H9 (cell line): ENCODE measurements around the gene RTN1. TPM values are rescaled to one million over a fixed set of nuclear protein-coding genes. Genes with fewer than 3 reads are reported as not detected.

Source experiments
- DNase-seq: peaks from one replicate; pipeline ENCODE4 v3.0.0-alpha.2; 2017
- H2AFZ ChIP-seq: one replicate; pipeline ENCODE4 v1.6.1; 2013; ENCODE audit warnings: mild to moderate bottlenecking, low read length, control low read depth, moderate library complexity
- H2AK5ac ChIP-seq: 2 replicates; pipeline ENCODE4 v1.6.1; 2013; ENCODE audit warnings: low read length, control low read depth, mixed read lengths; ENCODE audit not compliant: insufficient read length
- H2BK120ac ChIP-seq: one replicate; pipeline ENCODE4 v1.6.1; 2013; ENCODE audit warnings: low read depth, mild to moderate bottlenecking, low read length, control low read depth, inconsistent platforms; ENCODE audit not compliant: poor library complexity, severe bottlenecking
- H2BK12ac ChIP-seq: 2 replicates; pipeline ENCODE4 v1.6.1; 2013; ENCODE audit warnings: low read length, control low read depth, mixed read lengths, low read depth; ENCODE audit not compliant: insufficient read length
- H2BK15ac ChIP-seq: 2 replicates; pipeline ENCODE4 v1.6.1; 2013; ENCODE audit warnings: low read depth, low read length, control low read depth
- H2BK20ac ChIP-seq: one replicate; pipeline ENCODE4 v1.6.1; 2013; ENCODE audit warnings: low read depth, mild to moderate bottlenecking, low read length, control low read depth, inconsistent platforms; ENCODE audit not compliant: poor library complexity, severe bottlenecking
- H2BK5ac ChIP-seq: 2 replicates; pipeline ENCODE4 v1.6.1; 2013; ENCODE audit warnings: low read length, control low read depth, mixed read lengths; ENCODE audit not compliant: insufficient read length
- H3K14ac ChIP-seq: 2 replicates; pipeline ENCODE4 v1.6.1; 2013; ENCODE audit warnings: low read length, control low read depth; ENCODE audit not compliant: insufficient read depth
- H3K18ac ChIP-seq: 2 replicates; pipeline ENCODE4 v1.6.1; 2013; ENCODE audit warnings: low read depth, mild to moderate bottlenecking, mixed read lengths, low read length, control low read depth; ENCODE audit not compliant: insufficient read length
- H3K23ac ChIP-seq: 2 replicates; pipeline ENCODE4 v1.6.1; 2013; ENCODE audit warnings: low read length, control low read depth, mixed read lengths, low read depth; ENCODE audit not compliant: insufficient read length
- H3K23me2 ChIP-seq: 2 replicates; pipeline ENCODE4 v1.6.1; 2013; ENCODE audit warnings: low read depth, mild to moderate bottlenecking, mixed read lengths, low read length, control low read depth; ENCODE audit not compliant: insufficient read length, poor library complexity, severe bottlenecking
- H3K27ac ChIP-seq: 2 replicates; pipeline ENCODE4 v1.5.1; 2013; ENCODE audit warnings: low read length, control low read depth, mixed read lengths, low read depth; ENCODE audit not compliant: insufficient read length
- H3K27me3 ChIP-seq: 2 replicates; pipeline ENCODE4 v1.6.1; 2013; ENCODE audit warnings: low read length, control low read depth, inconsistent platforms; ENCODE audit not compliant: insufficient read depth
- H3K4ac ChIP-seq: 2 replicates; pipeline ENCODE4 v1.6.1; 2013; ENCODE audit warnings: low read depth, mild to moderate bottlenecking, control low read depth, inconsistent platforms, low read length, moderate library complexity
- H3K4me1 ChIP-seq: 2 replicates; pipeline ENCODE4 v1.6.1; 2013; ENCODE audit warnings: low read length, control low read depth, inconsistent platforms; ENCODE audit not compliant: insufficient read depth
- H3K4me2 ChIP-seq: 2 replicates; pipeline ENCODE4 v1.6.1; 2013; ENCODE audit warnings: low read length, control low read depth, mixed read lengths; ENCODE audit not compliant: insufficient read length, insufficient read depth
- H3K56ac ChIP-seq: 2 replicates; pipeline ENCODE4 v1.6.1; 2013; ENCODE audit warnings: low read depth, mild to moderate bottlenecking, mixed read lengths, low read length, control low read depth; ENCODE audit not compliant: insufficient read length
- H3K79me1 ChIP-seq: 2 replicates; pipeline ENCODE4 v1.6.1; 2013; ENCODE audit warnings: low read depth, mild to moderate bottlenecking, moderate library complexity, low read length, control low read depth, inconsistent platforms; ENCODE audit not compliant: insufficient read depth, poor library complexity, severe bottlenecking
- H3K79me2 ChIP-seq: 2 replicates; pipeline ENCODE4 v1.6.1; 2013; ENCODE audit warnings: low read length, control low read depth, inconsistent platforms; ENCODE audit not compliant: insufficient read depth
- H3K9ac ChIP-seq: 2 replicates; pipeline ENCODE4 v1.6.1; 2013; ENCODE audit warnings: low read length, control low read depth, mixed read lengths; ENCODE audit not compliant: insufficient read length; ENCODE audit errors: extremely low read depth
- H3K9me3 ChIP-seq: one replicate; pipeline ENCODE4 v1.6.1; 2013; ENCODE audit warnings: low read depth, low read length, inconsistent platforms; ENCODE audit not compliant: control insufficient read depth
- H3T11ph ChIP-seq: one replicate; pipeline ENCODE4 v1.6.1; 2013; ENCODE audit warnings: mild to moderate bottlenecking, low read length, control low read depth, inconsistent platforms
- H4K20me1 ChIP-seq: one replicate; pipeline ENCODE4 v1.6.1; 2013; ENCODE audit not compliant: control insufficient read depth, insufficient read length, insufficient read depth
- H4K5ac ChIP-seq: 2 replicates; pipeline ENCODE4 v1.6.1; 2013; ENCODE audit warnings: low read depth, mild to moderate bottlenecking, mixed read lengths, low read length, control low read depth; ENCODE audit not compliant: insufficient read length
- H4K8ac ChIP-seq: replicated peaks from 2 replicates; pipeline ENCODE4 v1.6.1; 2013; ENCODE audit warnings: low read length, control low read depth, mixed read lengths, low read depth; ENCODE audit not compliant: insufficient read length
- H4K91ac ChIP-seq: 2 replicates; pipeline ENCODE4 v1.6.1; 2013; ENCODE audit warnings: low read depth, mild to moderate bottlenecking, moderate library complexity, mixed read lengths, low read length, control low read depth; ENCODE audit not compliant: insufficient read length
- H3K27ac Mint-ChIP-seq, 3 experiments: 2 replicates in 2 of 3; 3 replicates in 1 of 3; pipeline ENCODE4 v1.8.0; 2020 to 2021; ENCODE audit warnings: mixed read lengths in 3 of 3, mild to moderate bottlenecking in 1 of 3, moderate library complexity in 1 of 3
- H3K27me3 Mint-ChIP-seq: 2 replicates; pipeline ENCODE4 v1.8.0; 2021; ENCODE audit warnings: low read depth, mild to moderate bottlenecking, moderate library complexity, mixed read lengths
- H3K36me3 Mint-ChIP-seq, 3 experiments: 2 replicates in 2 of 3; 3 replicates in 1 of 3; pipeline ENCODE4 v1.8.0; 2020 to 2021; ENCODE audit warnings: low read depth in 3 of 3, mixed read lengths in 3 of 3; ENCODE audit not compliant: insufficient read depth in 1 of 3
- H3K4me1 Mint-ChIP-seq, 2 experiments: 2 replicates each; pipeline ENCODE4 v1.8.0; 2020; ENCODE audit warnings: mixed read lengths in 2 of 2
- H3K4me3 Mint-ChIP-seq, 2 experiments: 2 replicates in 1 of 2; 3 replicates in 1 of 2; pipeline ENCODE4 v1.8.0; 2020 to 2021; ENCODE audit warnings: mild to moderate bottlenecking in 2 of 2, mixed read lengths in 2 of 2, moderate library complexity in 1 of 2
- H3K9me3 Mint-ChIP-seq, 2 experiments: 2 replicates in 1 of 2; 3 replicates in 1 of 2; pipeline ENCODE4 v1.8.0; 2020; ENCODE audit warnings: mild to moderate bottlenecking in 2 of 2, mixed read lengths in 2 of 2, moderate library complexity in 1 of 2
- CTCF ChIP-seq: fragments of 200-600 bp; sonication (generic); conservative IDR thresholded peaks from 3 replicates; pipeline ENCODE4 v1.8.0; 2021; ENCODE audit warnings: antibody characterized with exemption, mild to moderate bottlenecking
- WGBS: extraction: QIAGEN DNeasy Blood & Tissue Kit; methylation state at CpG from one replicate; pipeline ENCODE4 v1.1.7; 2013; ENCODE audit warnings: missing lambda C conversion rate, low lambda C conversion rate, mixed read lengths; ENCODE audit not compliant: insufficient read length; ENCODE audit errors: extremely low coverage; 5-methylcytosine and 5-hydroxymethylcytosine counted together
- total RNA-seq: library from RNA; stranded (reverse); gene quantifications from 2 replicates; pipeline ENCODE4 v1.2.1, GENCODE V29; 2021

RTN1 gene
- total RNA-seq, 1 experiment from 2014 or later = 1.8 TPM

GRCh38 chr14:59707778-59708561 is 162.6 kb downstream of the RTN1 start:
- H3K4me3 Mint-ChIP-seq = no peak overlapping the region
- Histone ChIP-seq H2BK20ac (no peak overlapping the region), H3K18ac (no peak overlapping the region), H3K4me1 (no peaks in the 10 kb centered on the region), H2BK120ac (no peak overlapping the region), H4K5ac (no peak overlapping the region), H3K23me2 (no peaks in the 10 kb centered on the region), H4K20me1 (no peaks in the 10 kb centered on the region), H3K79me2 (no peaks in the 10 kb centered on the region), H2AFZ (no peak overlapping the region), H3K4me2 (no peak overlapping the region), H3K56ac (no peak overlapping the region), H3K14ac (no peak overlapping the region), H3T11ph (no peak overlapping the region), H3K23ac (no peak overlapping the region), H2BK15ac (no peak overlapping the region), H2AK5ac (no peak overlapping the region), H3K27me3 (no peaks in the 10 kb centered on the region), H2BK12ac (no peak overlapping the region), H3K27ac (no peak overlapping the region), H3K4ac (no peak overlapping the region), H4K8ac (no peak overlapping the region), H3K9ac (no peak overlapping the region), H3K79me1 (no peaks in the 10 kb centered on the region), H4K91ac (no peak overlapping the region), H3K9me3 (no peaks in the 10 kb centered on the region), H2BK5ac (no peak overlapping the region)
- TF ChIP-seq CTCF = no peak
- H3K9me3 Mint-ChIP-seq = peaks cover 0 to under 1% of the 10 kb centered on the region in 2 experiments; a peak in 2 of 5 replicates
- H3K36me3 Mint-ChIP-seq = peaks cover 0 to under 1% (median 0%) of the 10 kb centered on the region in 3 experiments; a peak in 2 of 7 replicates
- no CpG with 5 or more reads among the region's 7 CpGs for WGBS
- no peak overlapping the region for H3K27ac Mint-ChIP-seq
- H3K27me3 Mint-ChIP-seq = no peaks in the 10 kb centered on the region; the same call in 1 of the 2 replicates
- no peaks in the 10 kb centered on the region for H3K4me1 Mint-ChIP-seq
- DNase-seq = no peak
